Natural killer cell (primary cell): ENCODE results near the gene TTLL9. TPM values are rescaled to one million over a fixed set of nuclear protein-coding genes. Genes with fewer than 3 reads are reported as not detected.
A peak's percentile ranks its signal among the peaks of the same experiment; 100 is the strongest.

Source experiments
- ATAC-seq, 3 donors: fragments of 150-1000 bp in 2 of 3; fragments of 200-7000 bp in 1 of 3; cut with Tn5 transposase; 1 replicate in 1 of 3; 2 replicates in 2 of 3; pipeline ENCODE4 v1.10.0; 2021; ENCODE audit warnings: mild to moderate bottlenecking in 2 of 3, moderate library complexity in 2 of 3
- DNase-seq, 2 donors: peaks; one replicate each; pipeline versions ENCODE4 v3.0.0 to v3.0.0-alpha.2; 2013 to 2021; ENCODE audit warnings: mixed read lengths in 1 of 2
- H3K27ac ChIP-seq: one replicate; pipeline ENCODE4 v1.5.1; 2013; ENCODE audit warnings: mild to moderate bottlenecking, low read length
- H3K27me3 ChIP-seq: one replicate; pipeline ENCODE4 v1.6.1; 2013; ENCODE audit warnings: low read length; ENCODE audit not compliant: control insufficient read depth, insufficient read depth
- H3K36me3 ChIP-seq: one replicate; pipeline ENCODE4 v1.6.1; 2013; ENCODE audit warnings: low read length; ENCODE audit not compliant: control insufficient read depth, insufficient read depth
- H3K4me1 ChIP-seq: one replicate; pipeline ENCODE4 v1.6.1; 2013; ENCODE audit warnings: low read length; ENCODE audit not compliant: control insufficient read depth, insufficient read depth
- H3K4me3 ChIP-seq: one replicate; pipeline ENCODE4 v1.5.1; 2013; ENCODE audit warnings: low read length
- H3K9me3 ChIP-seq: one replicate; pipeline ENCODE4 v1.6.1; 2013; ENCODE audit warnings: low read length; ENCODE audit not compliant: control insufficient read depth, insufficient read depth
- H3K27ac Mint-ChIP-seq, 2 donors: one replicate each; pipeline ENCODE4 v1.8.0; 2022; ENCODE audit warnings: mild to moderate bottlenecking in 2 of 2, mixed read lengths in 2 of 2, moderate library complexity in 1 of 2
- H3K27me3 Mint-ChIP-seq, 2 donors: one replicate each; pipeline ENCODE4 v1.8.0; 2022; ENCODE audit warnings: low read depth in 2 of 2, mixed read lengths in 2 of 2
- H3K36me3 Mint-ChIP-seq: one replicate; pipeline ENCODE4 v1.8.0; 2022; ENCODE audit warnings: mixed read lengths
- H3K4me1 Mint-ChIP-seq, 2 donors: one replicate each; pipeline ENCODE4 v1.8.0; 2022; ENCODE audit warnings: mixed read lengths in 2 of 2
- H3K4me3 Mint-ChIP-seq: one replicate; pipeline ENCODE4 v1.8.0; 2022; ENCODE audit warnings: mild to moderate bottlenecking, moderate library complexity, mixed read lengths
- H3K9me3 Mint-ChIP-seq, 2 donors: one replicate each; pipeline ENCODE4 v1.8.0; 2022; ENCODE audit warnings: mixed read lengths in 2 of 2
- WGBS: methylation state at CpG from one replicate; pipeline ENCODE4 v1.1.7; 2013; ENCODE audit warnings: missing lambda C conversion rate; ENCODE audit not compliant: insufficient coverage; 5-methylcytosine and 5-hydroxymethylcytosine counted together
- intact Hi-C: fragments of 100-400 bp; cut with micrococcal nuclease; formaldehyde crosslinking; loops from one replicate; pipeline ENCODE4 v1.14.2; 2022
- total RNA-seq, 4 donors: library from RNA; stranded (reverse); fragments of 120-200 nt in 1 of 4; gene quantifications; one replicate each; pipeline versions ENCODE4 v1.2.3 to v1.2.4, GENCODE V29; 2013 to 2022
- TF ChIP-seq, protein P1 (sequence below): fragments of 200-600 bp; IDR thresholded peaks from one replicate; pipeline ENCODE4 v1.8.0; 2022; ENCODE audit warnings: antibody characterized with exemption

Gene TTLL9
- total RNA-seq, 3 donors from 2014 or later (not counting 1 experiment from before 2014, with no cell fraction given), result not detected

DNA sequence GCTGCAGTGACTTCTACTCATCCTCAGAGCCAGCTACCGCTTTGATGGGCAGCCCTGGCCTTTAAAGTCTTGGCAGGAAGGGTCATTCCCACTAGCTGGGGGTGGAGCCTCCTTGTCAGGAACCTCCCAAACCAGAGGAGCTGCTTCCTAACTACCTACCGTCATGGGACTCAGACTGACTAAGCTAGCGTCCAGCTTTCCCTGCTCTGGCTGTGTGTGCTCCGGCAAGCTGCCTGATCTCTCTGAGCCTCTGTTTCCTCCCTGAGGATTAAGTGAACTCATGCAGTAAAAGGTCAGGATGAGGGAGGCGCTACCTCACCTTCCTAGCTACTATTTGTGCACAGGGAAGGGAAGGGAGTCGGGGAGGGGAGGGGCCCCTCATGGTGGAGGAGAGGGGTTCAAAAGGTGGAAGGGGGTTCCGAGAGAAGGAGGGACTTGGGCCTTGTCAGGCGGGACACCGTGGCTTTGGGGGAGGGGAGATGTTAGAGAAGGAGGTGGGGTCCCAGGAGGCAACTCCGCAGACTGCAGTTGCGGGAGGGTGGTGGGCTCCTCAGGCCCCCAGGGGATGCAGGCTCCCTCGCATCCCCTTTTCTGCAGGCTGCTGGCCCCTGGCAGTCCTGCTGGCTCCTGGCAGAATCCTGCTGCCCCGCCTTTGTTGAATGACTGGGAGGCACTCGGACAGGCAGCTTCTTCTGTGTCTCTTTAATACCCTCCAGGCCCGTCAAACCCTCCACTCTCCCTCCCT is 9.9 kb upstream of the TTLL9 start:
- WGBS, result 43% methylated on average over 14 of the region's 15 CpGs
- H3K4me3 ChIP-seq, result peak overlapping the region; percentile 10
- Mint-ChIP-seq H3K27ac (no peak overlapping the region), H3K4me3 (peak overlapping the region; percentile 49), H3K4me1 (peaks cover 0 to 13% of the 10 kb centered on the region in 2 donors), H3K27me3 (peaks cover 9 to 17% of the 10 kb centered on the region in 2 donors), H3K36me3 (no peaks in the 10 kb centered on the region), H3K9me3 (no peaks in the 10 kb centered on the region)
- no peak for ATAC-seq
- TF ChIP-seq, protein P1, sequence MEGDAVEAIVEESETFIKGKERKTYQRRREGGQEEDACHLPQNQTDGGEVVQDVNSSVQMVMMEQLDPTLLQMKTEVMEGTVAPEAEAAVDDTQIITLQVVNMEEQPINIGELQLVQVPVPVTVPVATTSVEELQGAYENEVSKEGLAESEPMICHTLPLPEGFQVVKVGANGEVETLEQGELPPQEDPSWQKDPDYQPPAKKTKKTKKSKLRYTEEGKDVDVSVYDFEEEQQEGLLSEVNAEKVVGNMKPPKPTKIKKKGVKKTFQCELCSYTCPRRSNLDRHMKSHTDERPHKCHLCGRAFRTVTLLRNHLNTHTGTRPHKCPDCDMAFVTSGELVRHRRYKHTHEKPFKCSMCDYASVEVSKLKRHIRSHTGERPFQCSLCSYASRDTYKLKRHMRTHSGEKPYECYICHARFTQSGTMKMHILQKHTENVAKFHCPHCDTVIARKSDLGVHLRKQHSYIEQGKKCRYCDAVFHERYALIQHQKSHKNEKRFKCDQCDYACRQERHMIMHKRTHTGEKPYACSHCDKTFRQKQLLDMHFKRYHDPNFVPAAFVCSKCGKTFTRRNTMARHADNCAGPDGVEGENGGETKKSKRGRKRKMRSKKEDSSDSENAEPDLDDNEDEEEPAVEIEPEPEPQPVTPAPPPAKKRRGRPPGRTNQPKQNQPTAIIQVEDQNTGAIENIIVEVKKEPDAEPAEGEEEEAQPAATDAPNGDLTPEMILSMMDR, result no peak
- no peak for DNase-seq
- H3K27ac ChIP-seq, result no peak overlapping the region
- H3K36me3 ChIP-seq, result no peaks in the 10 kb centered on the region
- no peaks in the 10 kb centered on the region for H3K9me3 ChIP-seq
- intact Hi-C loops, result no loop called here
- H3K27me3 ChIP-seq, result peaks cover 17% of the 10 kb centered on the region
- H3K4me1 ChIP-seq, result peaks cover 25% of the 10 kb centered on the region

DNA sequence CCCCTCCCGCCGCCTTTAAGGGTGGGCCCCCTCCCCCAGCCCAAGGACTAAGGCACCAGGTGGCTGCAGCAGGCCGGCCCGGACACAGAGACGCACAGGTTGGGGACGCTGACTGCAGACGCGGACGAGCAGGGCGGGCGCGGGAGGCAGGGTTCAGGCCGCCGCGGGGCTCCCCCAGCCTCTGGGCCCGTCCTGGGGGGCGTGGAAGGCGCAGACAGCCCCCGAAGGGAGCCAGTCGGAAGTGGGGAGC is 9.4 kb upstream of the TTLL9 start:
- Mint-ChIP-seq H3K4me1 (peaks cover 0 to 13% of the 10 kb centered on the region in 2 donors), H3K9me3 (no peaks in the 10 kb centered on the region), H3K27ac (no peak overlapping the region), H3K4me3 (peak overlapping the region; percentile 49), H3K27me3 (peaks cover 9 to 17% of the 10 kb centered on the region in 2 donors), H3K36me3 (no peaks in the 10 kb centered on the region)
- intact Hi-C loops, result no loop called here
- Histone ChIP-seq H3K4me1 (peaks cover 25% of the 10 kb centered on the region), H3K27ac (no peak overlapping the region), H3K4me3 (peak overlapping the region; percentile 10), H3K9me3 (no peaks in the 10 kb centered on the region), H3K27me3 (peaks cover 17% of the 10 kb centered on the region), H3K36me3 (no peaks in the 10 kb centered on the region)
- ATAC-seq (peak; percentile 36 to 46 (median 43)), DNase-seq (no peak)
- TF ChIP-seq, protein P1, result no peak
- WGBS, result under 1% methylated on average over 20 of the region's 20 CpGs

DNA sequence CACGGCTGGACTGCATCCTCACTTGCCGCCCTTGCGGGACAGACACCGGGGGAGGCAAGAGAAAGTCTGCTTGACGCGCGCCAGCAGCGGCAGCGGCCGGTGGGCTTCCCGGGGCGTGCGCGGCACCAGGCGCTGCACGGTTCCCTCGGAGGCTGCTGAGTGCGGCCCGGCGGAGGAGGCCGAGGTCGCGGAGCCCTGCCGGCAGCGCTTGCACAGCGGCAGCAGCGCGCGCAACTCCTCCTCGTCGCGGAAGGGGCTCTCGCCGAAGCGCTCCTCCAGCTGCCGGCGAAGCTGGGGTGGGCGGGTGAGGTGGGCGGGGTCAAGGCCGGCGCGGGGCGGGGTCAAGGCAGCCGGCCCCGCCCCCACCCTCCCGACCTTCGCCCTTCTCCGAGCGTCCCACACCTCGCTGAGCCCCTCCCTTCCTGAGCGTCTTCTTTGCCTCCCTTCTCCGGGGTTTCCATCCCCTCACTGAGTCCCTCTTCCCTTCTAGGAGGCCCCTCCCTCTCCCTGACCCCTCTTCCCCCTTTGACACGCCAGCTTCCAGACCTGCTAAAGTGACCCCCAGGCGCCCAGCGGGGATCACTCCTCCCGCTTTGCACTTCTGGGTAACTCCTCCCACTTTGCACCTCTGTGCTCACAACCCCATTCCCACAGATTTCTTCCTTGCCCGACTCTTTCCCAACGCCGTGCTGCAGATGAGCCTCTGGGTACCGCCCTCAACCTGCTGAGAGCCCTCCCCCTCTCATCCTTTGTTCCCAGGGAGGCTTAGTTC is 8.9 kb upstream of the TTLL9 start:
- DNase-seq, result peak; percentile 63 to 81
- peaks cover 17% of the 10 kb centered on the region for H3K27me3 ChIP-seq
- no peaks in the 10 kb centered on the region for H3K36me3 ChIP-seq
- intact Hi-C loops, result no loop called here
- H3K27ac Mint-ChIP-seq, result peak overlapping the region in 1 of 2 donors; percentile 52
- H3K4me3 Mint-ChIP-seq, result peak overlapping the region; percentile 82
- H3K9me3 ChIP-seq, result no peaks in the 10 kb centered on the region
- H3K27me3 Mint-ChIP-seq, result peaks cover 9 to 17% of the 10 kb centered on the region in 2 donors
- H3K9me3 Mint-ChIP-seq, result no peaks in the 10 kb centered on the region
- H3K27ac ChIP-seq, result no peak overlapping the region
- H3K4me3 ChIP-seq, result peak overlapping the region; percentile 10
- no peaks in the 10 kb centered on the region for H3K36me3 Mint-ChIP-seq
- peak; percentile 82 to 96 (median 95) for ATAC-seq
- peaks cover 25% of the 10 kb centered on the region for H3K4me1 ChIP-seq
- 13% methylated on average over 60 of the region's 60 CpGs for WGBS
- TF ChIP-seq, protein P1, result no peak
- peaks cover 0 to 13% of the 10 kb centered on the region in 2 donors for H3K4me1 Mint-ChIP-seq
